Type B pancreatic cell (in vitro differentiated cells): ENCODE measurements around the gene SPC25. TPM values are rescaled to one million over a fixed set of nuclear protein-coding genes. Genes with fewer than 3 reads are reported as not detected.
A peak's percentile ranks its signal among the peaks of the same experiment; 100 is the strongest.
"Not testable (repeated sequence)": the region's sequence is repeated elsewhere in the genome, so short reads cannot be mapped to it uniquely, and the experiment has no call there.

ENCODE experiments used
- DNase-seq: peaks from one replicate; pipeline ENCODE4 v3.0.0; 2021; ENCODE audit warnings: mixed read lengths; ENCODE audit not compliant: unreplicated experiment; ENCODE audit errors: extremely low spot score
- H3K27ac Mint-ChIP-seq: 2 replicates; pipeline ENCODE4 v1.8.0; 2021; ENCODE audit warnings: mild to moderate bottlenecking, mixed read lengths
- H3K27me3 Mint-ChIP-seq: 2 replicates; pipeline ENCODE4 v1.8.0; 2021; ENCODE audit warnings: mixed read lengths
- H3K36me3 Mint-ChIP-seq: 2 replicates; pipeline ENCODE4 v1.8.0; 2021; ENCODE audit warnings: mixed read lengths
- H3K4me1 Mint-ChIP-seq: one replicate; pipeline ENCODE4 v1.8.0; 2021; ENCODE audit warnings: mixed read lengths; ENCODE audit not compliant: unreplicated experiment
- H3K4me3 Mint-ChIP-seq: 2 replicates; pipeline ENCODE4 v1.8.0; 2021; ENCODE audit warnings: mild to moderate bottlenecking, mixed read lengths
- H3K9me3 Mint-ChIP-seq: 2 replicates; pipeline ENCODE4 v1.8.0; 2021; ENCODE audit warnings: mixed read lengths
- CTCF ChIP-seq: fragments of 200-600 bp; sonication (generic); conservative IDR thresholded peaks from 2 replicates; pipeline ENCODE4 v1.5.0; 2021; ENCODE audit warnings: antibody characterized with exemption, mild to moderate bottlenecking
- total RNA-seq: library from RNA; stranded (reverse); gene quantifications from 2 replicates; pipeline ENCODE4 v1.2.1, GENCODE V29; 2021; ENCODE audit warnings: low replicate concordance

SPC25 gene
- total RNA-seq, 1 donor from 2014 or later = 25.2 TPM

GRCh38 chr2:168889635-168890005, 610 bp downstream of the SPC25 start:
- TF ChIP-seq CTCF = no peak
- Mint-ChIP-seq H3K4me1 (peaks cover 8% of the 10 kb centered on the region), H3K27ac (no peak overlapping the region), H3K27me3 (peaks cover 6% of the 10 kb centered on the region), H3K9me3 (no peaks in the 10 kb centered on the region), H3K4me3 (peak overlapping the region; percentile 96), H3K36me3 (peaks cover 13% of the 10 kb centered on the region)
- no peak for DNase-seq

GRCh38 chr2:168884975-168885374, 5.3 kb downstream of the SPC25 start:
- H3K4me3 Mint-ChIP-seq = no peak overlapping the region
- no peak for DNase-seq

GRCh38 chr2:168882163-168882562, 8.1 kb downstream of the SPC25 start:
- H3K9me3 Mint-ChIP-seq, H3K27me3 Mint-ChIP-seq, H3K4me1 Mint-ChIP-seq, H3K4me3 Mint-ChIP-seq, H3K27ac Mint-ChIP-seq, DNase-seq: not testable (repeated sequence)
- peaks cover 19% of the 10 kb centered on the region for H3K36me3 Mint-ChIP-seq

More at GRCh38 chr2:168884975-168885374, 5.3 kb downstream of the SPC25 start:
- no peak for TF ChIP-seq CTCF
- H3K27me3 Mint-ChIP-seq = no peaks in the 10 kb centered on the region
- peaks cover 4% of the 10 kb centered on the region for H3K9me3 Mint-ChIP-seq
- H3K4me1 Mint-ChIP-seq = peaks cover 4% of the 10 kb centered on the region
- H3K27ac Mint-ChIP-seq = no peak overlapping the region
- H3K36me3 Mint-ChIP-seq = peaks cover 24% of the 10 kb centered on the region

GRCh38 chr2:168874368-168875054, 15.7 kb downstream of the SPC25 start:
- no peaks in the 10 kb centered on the region for H3K27me3 Mint-ChIP-seq
- H3K4me3 Mint-ChIP-seq = no peak overlapping the region
- H3K4me1 Mint-ChIP-seq = no peaks in the 10 kb centered on the region
- DNase-seq = no peak
- TF ChIP-seq CTCF = no peak
- H3K9me3 Mint-ChIP-seq = no peaks in the 10 kb centered on the region
- H3K36me3 Mint-ChIP-seq = peaks cover 10% of the 10 kb centered on the region
- no peak overlapping the region for H3K27ac Mint-ChIP-seq

- H3K4me1 Mint-ChIP-seq, H3K4me3 Mint-ChIP-seq, DNase-seq, H3K9me3 Mint-ChIP-seq, H3K27ac Mint-ChIP-seq, H3K27me3 Mint-ChIP-seq: not testable (repeated sequence)
- peaks cover 23% of the 10 kb centered on the region for H3K36me3 Mint-ChIP-seq
Measured at GRCh38 chr2:168870824-168871223, 19.4 kb downstream of the SPC25 start.

GRCh38 chr2:168870369-168870768, 19.9 kb downstream of the SPC25 start:
- peaks cover 24% of the 10 kb centered on the region for H3K36me3 Mint-ChIP-seq
- H3K27ac Mint-ChIP-seq, H3K4me1 Mint-ChIP-seq, H3K9me3 Mint-ChIP-seq, H3K4me3 Mint-ChIP-seq, H3K27me3 Mint-ChIP-seq, DNase-seq: not testable (repeated sequence)

- not testable (repeated sequence) for H3K4me3 Mint-ChIP-seq, DNase-seq, H3K27ac Mint-ChIP-seq, H3K27me3 Mint-ChIP-seq, H3K4me1 Mint-ChIP-seq, H3K9me3 Mint-ChIP-seq
- peaks cover 36% of the 10 kb centered on the region for H3K36me3 Mint-ChIP-seq
Measured at GRCh38 chr2:168867164-168867563, 23.1 kb downstream of the SPC25 start.

- Mint-ChIP-seq H3K27ac (no peak overlapping the region), H3K9me3 (no peaks in the 10 kb centered on the region), H3K4me3 (no peak overlapping the region), H3K4me1 (peaks cover 11% of the 10 kb centered on the region), H3K36me3 (peaks cover 18% of the 10 kb centered on the region), H3K27me3 (no peaks in the 10 kb centered on the region)
- no peak for TF ChIP-seq CTCF
- no peak for DNase-seq
Measured at GRCh38 chr2:168858146-168858545, 32.1 kb downstream of the SPC25 start.
